ENCODE results near the gene C1orf198. TPM values are rescaled to one million over a fixed set of nuclear protein-coding genes. Genes with fewer than 3 reads are reported as not detected.

Gene C1orf198
- total and polyA plus RNA-seq, 2 of the 4 experiments (the other 2 are of a cell fraction): 67.4 to 76.2 TPM

DNA sequence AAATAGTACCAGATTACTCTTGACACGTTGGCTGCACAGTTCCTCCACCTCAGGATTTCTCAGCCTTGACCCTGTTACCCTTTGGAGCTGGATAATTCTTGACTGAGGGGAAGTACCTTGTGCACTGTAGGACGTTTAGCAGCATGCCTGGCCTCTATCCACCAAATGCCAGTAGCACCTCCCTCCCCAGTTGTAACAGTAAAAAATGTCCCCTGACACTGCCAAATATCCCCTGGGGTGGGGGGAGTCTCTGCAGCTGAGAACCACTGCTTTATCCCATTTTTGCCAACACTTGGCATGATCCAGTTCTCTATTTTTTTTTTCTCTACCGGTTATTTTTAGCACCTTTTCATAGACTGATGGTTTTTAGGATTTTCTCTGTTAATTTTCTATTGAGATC is 34.0 kb downstream of the C1orf198 start:
- H2BK15ac ChIP-seq (ENCODE audit: low read depth, low read length): no peak overlapping the region
- no peaks in the 10 kb centered on the region for H3K27me3 ChIP-seq (ENCODE audit: control insufficient read depth, insufficient read depth, low read length)
- no peak overlapping the region for H4K5ac ChIP-seq (ENCODE audit: low read depth, low read length)
- CTCF ChIA-PET: no interaction called here
- POLR2A ChIA-PET (ENCODE audit: unreplicated experiment): no interaction called here
- peaks cover 10% of the 10 kb centered on the region for H4K20me1 ChIP-seq (ENCODE audit: insufficient read depth, low read length)
- intact Hi-C loops (cut with micrococcal nuclease): no loop called here
- H2AFZ ChIP-seq (replicated peaks; ENCODE audit: low read length, poor library complexity): no peak overlapping the region
- H4K8ac ChIP-seq (ENCODE audit: low read depth in 2 of 2, low read length in 2 of 2): no peak overlapping the region
- H4K91ac ChIP-seq (ENCODE audit: insufficient read depth, low read depth, low read length): no peak overlapping the region
- H3K4me2 ChIP-seq (ENCODE audit: low read depth, low read length): no peak overlapping the region
- ATAC-seq (ENCODE audit: low read depth) (no peak), DNase-seq (no peak)
- in situ Hi-C loops (cut with MboI; ENCODE audit: low sequenced_read_pairs): no loop called here
- H3K18ac ChIP-seq (ENCODE audit: low read depth, low read length): no peak overlapping the region
- no peak for TF ChIP-seq SMC3 (IDR thresholded peaks at IDR 0.05; ENCODE audit: low read depth, low read length)
- TF ChIP-seq BHLHE40 (IDR thresholded peaks at IDR 0.05; ENCODE audit: low read depth, low read length): no peak
- no peak for TF ChIP-seq CTCF (conservative IDR thresholded peaks at IDR 0.05; ENCODE audit: low read depth, low read length)
- no peak for TF ChIP-seq MAZ (IDR thresholded peaks at IDR 0.05; ENCODE audit: borderline replicate concordance, low read depth, low read length)
- TF ChIP-seq RFX5 (IDR thresholded peaks at IDR 0.05; ENCODE audit: low read depth, low read length): no peak
- no peak for TF ChIP-seq RCOR1 (IDR thresholded peaks at IDR 0.05; ENCODE audit: insufficient replicate concordance, low read length)
- TF ChIP-seq CHD1 (IDR thresholded peaks at IDR 0.05; ENCODE audit: low read depth, low read length): no peak
- TF ChIP-seq NFE2L2 (IDR thresholded peaks at IDR 0.05; ENCODE audit: low read depth, low read length): no peak
- no peak for TF ChIP-seq MAFK (IDR thresholded peaks at IDR 0.05; ENCODE audit: low read depth, low read length)
- no peak for TF ChIP-seq FOS (IDR thresholded peaks at IDR 0.05; ENCODE audit: low read depth, low read length)
- no peak overlapping the region for H3K14ac ChIP-seq (replicated peaks; ENCODE audit: low read depth, low read length)
- WGBS, 2 experiments (ENCODE audit: extremely low coverage in 2 of 2, insufficient read length in 1 of 2): no CpG with 5 or more reads among the region's 3 CpGs
- H2AK5ac ChIP-seq (ENCODE audit: low read depth, low read length): no peak overlapping the region
- H3K56ac ChIP-seq (ENCODE audit: extremely low read depth, insufficient read depth, low read length): no peak overlapping the region
- BruUV-seq (replicated peaks): no TSS peak
- no peak overlapping the region for H3K4me3 ChIP-seq (ENCODE audit: insufficient read depth, low read depth, low read length)
- H3K27ac ChIP-seq (ENCODE audit: insufficient read depth, low read length): no peak overlapping the region
- no peak overlapping the region for H2BK120ac ChIP-seq (ENCODE audit: low read depth, low read length)
- no peaks in the 10 kb centered on the region for H3K4me1 ChIP-seq (ENCODE audit: control insufficient read depth, insufficient read depth, low read length)
- no peak overlapping the region for H2BK20ac ChIP-seq (ENCODE audit: low read depth, low read length)
- peaks cover 5% of the 10 kb centered on the region for H3K9me1 ChIP-seq (ENCODE audit: insufficient read depth, low read length)
- no peak overlapping the region for H2BK5ac ChIP-seq (ENCODE audit: low read depth, low read length, poor library complexity, severe bottlenecking)
- dilution Hi-C loops (cut with HindIII; ENCODE audit: low sequenced_read_pairs, unreplicated experiment): no loop called here
- no peaks in the 10 kb centered on the region for H3K9me3 ChIP-seq (ENCODE audit: control insufficient read depth, insufficient read depth, low read length)
- H3K23ac ChIP-seq (ENCODE audit: low read depth, low read length): no peak overlapping the region
- H3K9ac ChIP-seq (ENCODE audit: low read depth, low read length): no peak overlapping the region
- no peak overlapping the region for H2AK9ac ChIP-seq (replicated peaks; ENCODE audit: low read depth, low read length, poor library complexity)
- peaks cover 21 to 25% of the 10 kb centered on the region in 2 experiments for H3K79me1 ChIP-seq (ENCODE audit: low read depth in 1 of 2, low read length in 2 of 2)
- no peak overlapping the region for H3K4ac ChIP-seq (ENCODE audit: low read depth, low read length)
- H3K36me3 ChIP-seq (ENCODE audit: control insufficient read depth, insufficient read depth, low read length): peaks cover 22% of the 10 kb centered on the region

Measured in IMR-90 (cell line).